IMR-90 (cell line): ENCODE results near the gene ZNFX1. TPM values are rescaled to one million over a fixed set of nuclear protein-coding genes. Genes with fewer than 3 reads are reported as not detected.

Experiments
- ATAC-seq: fragments of 200-7000 bp; cut with Tn5 transposase; 2 replicates; pipeline ENCODE4 v1.9.1; 2020; ENCODE audit warnings: low read depth, mild to moderate bottlenecking, moderate library complexity
- BruUV-seq: library from RNA; stranded (reverse); fragments of 400-500 nt; replicated peaks from 2 replicates; lab custom pipeline; 2021; lab: Mats Ljungman, UMichigan
- CTCF ChIA-PET: fragments of 300-600 bp; formaldehyde crosslinking; extraction: SDS; loops from one replicate; lab custom pipeline; 2021; ENCODE audit warnings: antibody characterized with exemption; lab: Yijun Ruan, JAX
- POLR2A ChIA-PET: fragments of 300-600 bp; sonication (Branson Sonifier 250); formaldehyde crosslinking; loops from one replicate; lab custom pipeline; 2022; ENCODE audit warnings: antibody characterized with exemption; ENCODE audit not compliant: unreplicated experiment; lab: Charles Lee
- DNase-seq: peaks from one replicate; pipeline ENCODE4 v3.0.0; 2013
- H2AFZ ChIP-seq: replicated peaks from 2 replicates; pipeline ENCODE3; 2013; ENCODE audit warnings: low read length, mild to moderate bottlenecking; ENCODE audit not compliant: poor library complexity
- H2AK5ac ChIP-seq: 2 replicates; pipeline ENCODE4 v1.6.1; 2013; ENCODE audit warnings: low read depth, low read length, inconsistent platforms
- H2AK9ac ChIP-seq: replicated peaks from 2 replicates; pipeline ENCODE3; 2013; ENCODE audit warnings: mild to moderate bottlenecking, low read depth, low read length, moderate library complexity; ENCODE audit not compliant: poor library complexity
- H2BK120ac ChIP-seq: 2 replicates; pipeline ENCODE4 v1.6.1; 2013; ENCODE audit warnings: low read depth, low read length, inconsistent platforms
- H2BK15ac ChIP-seq: 3 replicates; pipeline ENCODE4 v1.6.1; 2013; ENCODE audit warnings: low read depth, low read length, inconsistent platforms
- H2BK20ac ChIP-seq: 2 replicates; pipeline ENCODE4 v1.6.1; 2013; ENCODE audit warnings: low read depth, mild to moderate bottlenecking, inconsistent platforms, low read length, moderate library complexity
- H2BK5ac ChIP-seq: 2 replicates; pipeline ENCODE4 v1.6.1; 2013; ENCODE audit warnings: mild to moderate bottlenecking, low read depth, low read length, inconsistent platforms; ENCODE audit not compliant: poor library complexity, severe bottlenecking
- H3K14ac ChIP-seq: replicated peaks from 2 replicates; pipeline ENCODE4 v1.6.1; 2013; ENCODE audit warnings: low read depth, low read length, inconsistent platforms
- H3K18ac ChIP-seq: 2 replicates; pipeline ENCODE4 v1.6.1; 2013; ENCODE audit warnings: low read depth, low read length, control low read depth
- H3K23ac ChIP-seq: 2 replicates; pipeline ENCODE4 v1.6.1; 2013; ENCODE audit warnings: low read depth, low read length, inconsistent platforms
- H3K27ac ChIP-seq: 2 replicates; pipeline ENCODE4 v1.5.1; 2013; ENCODE audit warnings: mild to moderate bottlenecking, control low read depth, low read length; ENCODE audit not compliant: insufficient read depth
- H3K27me3 ChIP-seq: 2 replicates; pipeline ENCODE4 v1.6.1; 2013; ENCODE audit warnings: low read length; ENCODE audit not compliant: control insufficient read depth, insufficient read depth
- H3K36me3 ChIP-seq: 2 replicates; pipeline ENCODE4 v1.6.1; 2013; ENCODE audit warnings: low read length, mixed read lengths; ENCODE audit not compliant: control insufficient read depth, insufficient read depth
- H3K4ac ChIP-seq: 2 replicates; pipeline ENCODE4 v1.6.1; 2013; ENCODE audit warnings: low read depth, low read length, inconsistent platforms
- H3K4me1 ChIP-seq: 2 replicates; pipeline ENCODE4 v1.6.1; 2013; ENCODE audit warnings: low read length, mixed read lengths; ENCODE audit not compliant: control insufficient read depth, insufficient read depth
- H3K4me2 ChIP-seq: 2 replicates; pipeline ENCODE4 v1.6.1; 2013; ENCODE audit warnings: low read depth, mild to moderate bottlenecking, control low read depth, low read length, moderate library complexity
- H3K4me3 ChIP-seq: 2 replicates; pipeline ENCODE4 v1.5.1; 2013; ENCODE audit warnings: low read depth, mild to moderate bottlenecking, control low read depth, low read length, moderate library complexity; ENCODE audit not compliant: insufficient read depth
- H3K56ac ChIP-seq: 2 replicates; pipeline ENCODE4 v1.6.1; 2013; ENCODE audit warnings: low read length, inconsistent platforms; ENCODE audit not compliant: insufficient read depth; ENCODE audit errors: extremely low read depth
- H3K79me1 ChIP-seq, 2 experiments: 2 replicates each; pipeline ENCODE4 v1.6.1; 2013; ENCODE audit warnings: low read length in 2 of 2, inconsistent platforms in 1 of 2, low read depth in 1 of 2
- H3K9ac ChIP-seq: 2 replicates; pipeline ENCODE4 v1.6.1; 2013; ENCODE audit warnings: low read depth, low read length, control low read depth
- H3K9me1 ChIP-seq: 2 replicates; pipeline ENCODE4 v1.6.1; 2013; ENCODE audit warnings: low read length, inconsistent platforms; ENCODE audit not compliant: insufficient read depth
- H3K9me3 ChIP-seq: 2 replicates; pipeline ENCODE4 v1.6.1; 2013; ENCODE audit warnings: low read length; ENCODE audit not compliant: control insufficient read depth, insufficient read depth
- H4K20me1 ChIP-seq: 2 replicates; pipeline ENCODE4 v1.6.1; 2013; ENCODE audit warnings: low read length, inconsistent platforms; ENCODE audit not compliant: insufficient read depth
- H4K5ac ChIP-seq: 2 replicates; pipeline ENCODE4 v1.6.1; 2013; ENCODE audit warnings: mild to moderate bottlenecking, low read depth, low read length, control low read depth
- H4K8ac ChIP-seq, 2 experiments: 2 replicates each; pipeline ENCODE4 v1.6.1; 2013; ENCODE audit warnings: low read depth in 2 of 2, low read length in 2 of 2, control low read depth in 1 of 2, inconsistent platforms in 1 of 2
- H4K91ac ChIP-seq: 2 replicates; pipeline ENCODE4 v1.6.1; 2013; ENCODE audit warnings: low read depth, low read length, inconsistent platforms; ENCODE audit not compliant: insufficient read depth
- ELK1 ChIP-seq: fragments of 150-350 bp; IDR thresholded peaks from 2 replicates; pipeline ENCODE4 v1.6.1; 2016; ENCODE audit warnings: low read depth, mild to moderate bottlenecking, low read length, moderate library complexity, borderline replicate concordance
- FOS ChIP-seq: fragments of 150-350 bp; IDR thresholded peaks from 2 replicates; pipeline ENCODE4 v1.6.1; 2016; ENCODE audit warnings: low read depth, low read length
- MAFK ChIP-seq: IDR thresholded peaks from 2 replicates; pipeline ENCODE4 v1.6.1; 2012; ENCODE audit warnings: low read depth, low read length, improper control_type of control experiment
- SMC3 ChIP-seq: fragments of 150-350 bp; IDR thresholded peaks from 2 replicates; pipeline ENCODE4 v1.6.1; 2016; ENCODE audit warnings: low read depth, mild to moderate bottlenecking, antibody characterized with exemption, low read length, moderate library complexity
- USF2 ChIP-seq: fragments of 150-350 bp; IDR thresholded peaks from 2 replicates; pipeline ENCODE4 v1.6.1; 2017; ENCODE audit warnings: mild to moderate bottlenecking, antibody characterized with exemption, low read length, low read depth
- WGBS, 2 experiments: methylation state at CpG; one replicate each; pipeline versions ENCODE4 v1.1.5 to v1.1.7; 2013; ENCODE audit warnings: missing lambda C conversion rate in 2 of 2; ENCODE audit not compliant: insufficient read length in 1 of 2; ENCODE audit errors: extremely low coverage in 2 of 2; 5-methylcytosine and 5-hydroxymethylcytosine counted together
- dilution Hi-C: fragments of 300-500 bp; cut with HindIII; formaldehyde crosslinking; loops from one replicate; pipeline ENCODE4 v1.14.3; 2018; ENCODE audit warnings: low sequenced_read_pairs; ENCODE audit not compliant: unreplicated experiment
- in situ Hi-C: fragments of 300-500 bp; cut with MboI; formaldehyde crosslinking; loops from 3 replicates; pipeline ENCODE4 v1.14.3; 2019; ENCODE audit warnings: low sequenced_read_pairs, inconsistent platforms, mixed read lengths
- intact Hi-C: fragments of 100-400 bp; cut with micrococcal nuclease; formaldehyde crosslinking; loops from 2 replicates; pipeline ENCODE4 v1.10.0; 2022
- polyA plus RNA-seq, 3 experiments: library from polyadenylated mRNA; depleted of rRNA; stranded (reverse); fragments of >200 nt; gene quantifications; 2 replicates each; pipeline ENCODE4 v1.2.3, GENCODE V29; 2012; ENCODE audit warnings: low replicate concordance in 1 of 3
- total RNA-seq: library from RNA; depleted of rRNA; stranded (reverse); fragments of >200 nt; gene quantifications from 2 replicates; pipeline ENCODE4 v1.2.3, GENCODE V29; 2012

The ZNFX1 gene
- total and polyA plus RNA-seq, 2 of the 4 experiments (the other 2 are of a cell fraction): 10.9 to 60.9 TPM

GRCh38 chr20:49285813-49286494 lies 8.1 kb upstream of the ZNFX1 start:
- WGBS, 2 experiments: 100% methylated on average over 1 of the region's 4 CpGs; no CpG with 5 or more reads in 1 of the 2 experiments
- H3K4me2 ChIP-seq: no peak overlapping the region
- TF ChIP-seq FOS (no peak), SMC3 (no peak), MAFK (no peak), USF2 (no peak), ELK1 (no peak)
- H3K9ac ChIP-seq: no peak overlapping the region
- peaks cover 100% of the 10 kb centered on the region for H4K20me1 ChIP-seq
- H3K27me3 ChIP-seq: no peaks in the 10 kb centered on the region
- H3K4ac ChIP-seq: no peak overlapping the region
- in situ Hi-C loops (no loop called here), dilution Hi-C loops (no loop called here), intact Hi-C loops (no loop called here)
- CTCF ChIA-PET: no interaction called here
- peaks cover 22% of the 10 kb centered on the region for H3K9me3 ChIP-seq
- H3K27ac ChIP-seq: no peak overlapping the region
- H3K79me1 ChIP-seq: peaks cover 37 to 88% of the 10 kb centered on the region in 2 experiments
- H4K8ac ChIP-seq: no peak overlapping the region
- ATAC-seq: no peak
- H3K18ac ChIP-seq: no peak overlapping the region
- H2BK15ac ChIP-seq: no peak overlapping the region
- H4K91ac ChIP-seq: no peak overlapping the region
- POLR2A ChIA-PET: no interaction called here
- H2BK120ac ChIP-seq: no peak overlapping the region
- H3K9me1 ChIP-seq: peaks cover 15% of the 10 kb centered on the region
- H3K56ac ChIP-seq: no peak overlapping the region
- no peak overlapping the region for H2AK5ac ChIP-seq
- no peak overlapping the region for H2BK5ac ChIP-seq
- DNase-seq: no peak
- H3K14ac ChIP-seq: no peak overlapping the region
- H2BK20ac ChIP-seq: no peak overlapping the region
- no peak overlapping the region for H3K23ac ChIP-seq
- H2AK9ac ChIP-seq: no peak overlapping the region
- H3K4me1 ChIP-seq: peaks cover 11% of the 10 kb centered on the region
- no TSS peak for BruUV-seq
- no peak overlapping the region for H2AFZ ChIP-seq
- H3K36me3 ChIP-seq: peaks cover 94% of the 10 kb centered on the region
- H3K4me3 ChIP-seq: no peak overlapping the region
- H4K5ac ChIP-seq: no peak overlapping the region
